Lower lobe of right lung (tissue), 2 donors: ENCODE data around the gene USP49. TPM values are rescaled to one million over a fixed set of nuclear protein-coding genes. Genes with fewer than 3 reads are reported as not detected.
A peak's percentile ranks its signal among the peaks of the same experiment; 100 is the strongest.

Experiments
- ATAC-seq, 2 donors: fragments of 200-7000 bp; cut with Tn5 transposase; one replicate each; pipeline ENCODE4 v1.9.1; 2020 to 2022; ENCODE audit warnings: mild to moderate bottlenecking in 2 of 2, moderate library complexity in 2 of 2
- DNase-seq: peaks from one replicate; pipeline ENCODE4 v3.0.0-alpha.2; 2020
- H3K27ac ChIP-seq: fragments of 200-600 bp; one replicate; pipeline ENCODE4 v1.8.0; 2022
- H3K27me3 ChIP-seq: fragments of 200-600 bp; one replicate; pipeline ENCODE4 v1.8.0; 2022; ENCODE audit warnings: low read depth
- H3K36me3 ChIP-seq: fragments of 200-600 bp; one replicate; pipeline ENCODE4 v1.8.0; 2022; ENCODE audit warnings: mild to moderate bottlenecking
- H3K4me1 ChIP-seq: fragments of 200-600 bp; one replicate; pipeline ENCODE4 v1.8.0; 2022
- H3K4me3 ChIP-seq: fragments of 200-600 bp; one replicate; pipeline ENCODE4 v1.8.0; 2022; ENCODE audit warnings: mild to moderate bottlenecking
- H3K9me3 ChIP-seq: fragments of 200-600 bp; one replicate; pipeline ENCODE4 v1.8.0; 2022
- intact Hi-C: fragments of 100-400 bp; cut with DNase I; formaldehyde crosslinking; loops from one replicate; pipeline ENCODE4 v1.11.0; 2022
- total RNA-seq: library from RNA; stranded (reverse); fragmentation: NEBNext Ultra II Directional; extraction: Animal tissue kit (Norgen Biotek cat#: 25700); gene quantifications from one replicate; pipeline ENCODE4 v1.2.1, GENCODE V29; 2021
- TF ChIP-seq, protein P1 (sequence below): fragments of 200-600 bp; IDR thresholded peaks from one replicate; pipeline ENCODE4 v1.8.0; 2022; ENCODE audit warnings: antibody characterized with exemption, mild to moderate bottlenecking
- donor health status: DM: no; HTN: yes; CAD: no; lungs with severe emphysema.

USP49 gene
- total RNA-seq, 1 donor from 2014 or later = 3.9 TPM

DNA sequence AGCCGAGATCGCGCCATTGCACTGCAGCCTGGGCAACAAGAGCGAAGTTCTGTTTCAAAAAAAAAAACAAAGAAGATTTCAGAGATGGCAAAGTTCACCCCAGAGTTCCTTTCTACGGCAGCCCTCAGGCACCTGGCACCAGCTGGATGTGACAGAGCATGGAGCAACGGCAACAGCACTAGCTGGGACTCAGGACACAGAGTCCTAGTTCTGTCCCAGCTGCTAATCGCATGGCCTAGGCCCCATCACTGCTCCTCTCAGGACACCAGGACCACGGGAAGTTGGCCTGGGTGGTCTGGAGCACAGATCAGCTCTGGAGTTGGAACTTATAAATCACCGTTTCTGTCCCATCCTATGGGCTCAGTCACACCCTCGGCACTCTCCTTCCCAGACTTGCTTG is 149.1 kb downstream of the USP49 start:
- intact Hi-C loops = no loop called here
- TF ChIP-seq, protein P1, sequence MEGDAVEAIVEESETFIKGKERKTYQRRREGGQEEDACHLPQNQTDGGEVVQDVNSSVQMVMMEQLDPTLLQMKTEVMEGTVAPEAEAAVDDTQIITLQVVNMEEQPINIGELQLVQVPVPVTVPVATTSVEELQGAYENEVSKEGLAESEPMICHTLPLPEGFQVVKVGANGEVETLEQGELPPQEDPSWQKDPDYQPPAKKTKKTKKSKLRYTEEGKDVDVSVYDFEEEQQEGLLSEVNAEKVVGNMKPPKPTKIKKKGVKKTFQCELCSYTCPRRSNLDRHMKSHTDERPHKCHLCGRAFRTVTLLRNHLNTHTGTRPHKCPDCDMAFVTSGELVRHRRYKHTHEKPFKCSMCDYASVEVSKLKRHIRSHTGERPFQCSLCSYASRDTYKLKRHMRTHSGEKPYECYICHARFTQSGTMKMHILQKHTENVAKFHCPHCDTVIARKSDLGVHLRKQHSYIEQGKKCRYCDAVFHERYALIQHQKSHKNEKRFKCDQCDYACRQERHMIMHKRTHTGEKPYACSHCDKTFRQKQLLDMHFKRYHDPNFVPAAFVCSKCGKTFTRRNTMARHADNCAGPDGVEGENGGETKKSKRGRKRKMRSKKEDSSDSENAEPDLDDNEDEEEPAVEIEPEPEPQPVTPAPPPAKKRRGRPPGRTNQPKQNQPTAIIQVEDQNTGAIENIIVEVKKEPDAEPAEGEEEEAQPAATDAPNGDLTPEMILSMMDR = no peak

DNA sequence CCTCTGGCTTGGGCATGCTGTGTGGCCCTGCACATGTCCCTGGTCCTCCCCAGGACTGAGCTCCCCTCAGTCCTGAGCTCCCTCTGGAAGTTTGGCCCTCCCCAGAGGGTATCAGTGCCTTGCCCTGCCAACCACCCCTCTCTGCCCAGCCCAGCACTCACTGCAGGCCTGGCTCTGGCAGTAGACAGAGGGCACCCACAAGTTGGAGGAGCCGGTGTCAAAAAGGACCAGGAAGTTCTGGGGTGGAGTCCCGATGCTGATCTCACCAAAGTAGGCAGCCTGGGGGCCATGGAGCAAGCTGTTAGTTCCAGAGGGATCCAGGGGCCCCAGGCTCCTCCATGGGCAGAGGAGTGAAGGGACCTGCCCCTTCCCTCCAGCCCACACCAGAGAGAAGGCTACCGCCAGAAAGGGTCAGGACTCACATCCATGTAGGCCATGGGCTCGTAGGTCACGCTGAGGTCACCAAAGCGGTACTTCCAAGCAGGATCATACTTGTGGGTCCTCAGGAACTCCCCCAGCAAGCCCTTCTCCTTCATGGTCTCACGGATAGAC is 150.9 kb downstream of the USP49 start:
- no peak overlapping the region for H3K27ac ChIP-seq
- H3K4me1 ChIP-seq = peaks cover 13% of the 10 kb centered on the region
- no peaks in the 10 kb centered on the region for H3K9me3 ChIP-seq
- H3K4me3 ChIP-seq = peak overlapping the region; percentile 27
- H3K27me3 ChIP-seq = no peaks in the 10 kb centered on the region
- intact Hi-C loops = no loop called here
- no peak for ATAC-seq
- TF ChIP-seq, protein P1 = no peak
- no peaks in the 10 kb centered on the region for H3K36me3 ChIP-seq
- peak; percentile 26 for DNase-seq

More for the DNA sequence above, 149.1 kb downstream of the USP49 start:
- H3K27ac ChIP-seq = peak overlapping the region; percentile 67
- no peaks in the 10 kb centered on the region for H3K36me3 ChIP-seq
- peak overlapping the region; percentile 22 for H3K4me3 ChIP-seq
- ATAC-seq (no peak), DNase-seq (peak; percentile 34)
- no peaks in the 10 kb centered on the region for H3K27me3 ChIP-seq
- H3K4me1 ChIP-seq = peaks cover 13% of the 10 kb centered on the region
- no peaks in the 10 kb centered on the region for H3K9me3 ChIP-seq

DNA sequence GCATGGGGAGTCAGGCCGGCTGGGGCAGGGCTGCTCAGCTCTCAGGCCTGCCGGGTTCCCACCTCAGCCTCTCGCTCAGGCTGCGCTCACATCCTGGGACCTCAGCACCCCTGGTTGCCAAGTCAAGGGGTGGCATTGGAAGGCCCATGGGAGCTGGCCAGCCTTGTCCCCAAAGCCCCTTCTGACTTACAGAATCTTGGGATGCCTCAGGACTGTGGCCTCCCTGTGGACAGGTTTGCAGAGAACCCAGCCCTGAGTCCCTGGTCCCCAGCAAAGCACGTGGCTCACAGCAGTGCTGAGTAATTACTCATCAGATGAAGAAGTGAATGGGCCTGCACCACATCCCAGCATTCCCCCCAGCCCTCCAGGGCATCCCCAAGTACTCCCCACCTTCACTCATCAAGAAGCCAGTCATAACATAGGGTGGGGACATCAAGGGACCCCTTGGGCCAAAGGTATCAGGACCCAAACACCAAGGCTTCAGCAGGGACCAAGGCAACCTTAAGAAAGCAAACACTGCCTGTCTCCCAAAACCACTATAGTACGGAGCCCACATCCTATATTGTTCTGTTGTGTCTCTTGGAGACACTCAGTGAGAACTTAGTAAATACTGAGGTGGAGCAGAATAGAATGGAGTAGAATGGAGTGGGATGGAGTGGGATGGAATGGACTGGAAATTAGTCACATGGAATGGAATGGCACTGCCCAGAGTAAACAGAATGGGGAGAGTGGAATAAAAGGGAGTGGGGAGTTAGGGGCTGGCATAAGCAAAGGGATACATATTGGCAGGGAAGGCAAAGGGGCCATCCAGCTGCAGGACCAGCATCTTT is 151.6 kb downstream of the USP49 start:
- DNase-seq (peak; percentile 31), ATAC-seq (no peak)
- Histone ChIP-seq H3K27me3 (no peaks in the 10 kb centered on the region), H3K4me3 (peak overlapping the region; percentile 27), H3K36me3 (no peaks in the 10 kb centered on the region), H3K9me3 (no peaks in the 10 kb centered on the region), H3K4me1 (peaks cover 8% of the 10 kb centered on the region), H3K27ac (no peak overlapping the region)
- intact Hi-C loops = no loop called here
- TF ChIP-seq, protein P1 = no peak

DNA sequence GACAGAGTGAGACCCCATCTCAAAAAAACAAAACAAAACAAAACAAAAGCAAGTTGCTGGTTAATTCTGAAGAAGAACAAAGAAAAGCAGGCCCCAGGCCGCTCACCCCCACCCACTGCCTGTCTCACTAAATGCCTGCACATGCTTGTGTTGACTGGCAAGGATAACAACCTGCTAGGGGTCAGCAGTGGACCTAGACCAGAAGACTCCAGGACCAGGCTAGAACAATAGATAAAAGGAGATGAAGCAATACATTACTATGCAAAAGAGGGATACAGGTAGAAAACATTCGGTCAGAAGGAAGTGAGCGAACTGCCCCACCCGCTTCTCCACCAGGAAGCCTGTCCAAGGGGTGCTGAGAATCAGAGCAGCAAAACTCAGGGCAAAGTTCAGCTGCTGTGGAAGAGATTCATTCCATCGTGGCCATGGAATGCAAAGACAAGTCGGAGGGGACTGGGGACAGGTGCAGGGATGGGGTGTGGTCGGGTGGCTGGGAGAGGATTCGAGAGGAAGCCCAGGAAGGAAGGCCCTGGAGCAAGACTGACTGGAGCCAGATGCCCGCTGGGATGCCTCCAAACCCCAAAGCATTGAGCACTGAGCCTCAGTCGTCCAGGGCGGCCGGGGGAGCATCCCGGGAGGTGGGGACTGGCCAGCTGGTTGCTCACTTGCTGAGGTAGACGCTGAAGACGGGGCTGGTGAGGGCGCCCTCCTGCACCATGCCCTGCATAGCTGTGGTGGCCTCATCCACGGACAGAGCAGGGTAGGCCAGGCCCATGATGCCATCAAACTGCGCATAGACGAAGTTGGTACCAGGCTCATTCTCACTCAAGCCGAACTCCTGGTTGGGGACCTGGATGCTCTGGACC is 153.3 kb downstream of the USP49 start:
- Histone ChIP-seq H3K9me3 (no peaks in the 10 kb centered on the region), H3K27me3 (no peaks in the 10 kb centered on the region), H3K36me3 (no peaks in the 10 kb centered on the region), H3K4me3 (no peak overlapping the region), H3K4me1 (peaks cover 3% of the 10 kb centered on the region), H3K27ac (no peak overlapping the region)
- DNase-seq = peak; percentile 43
- peak in 1 of 2 donors; percentile 3 for ATAC-seq
- intact Hi-C loops = no loop called here
- TF ChIP-seq, protein P1 = no peak

GRCh38 chr6:41740366-41741162 is 154.6 kb downstream of the USP49 start:
- no peaks in the 10 kb centered on the region for H3K9me3 ChIP-seq
- TF ChIP-seq, protein P1 = no peak
- H3K27ac ChIP-seq = no peak overlapping the region
- H3K4me3 ChIP-seq = no peak overlapping the region
- no peaks in the 10 kb centered on the region for H3K27me3 ChIP-seq
- peaks cover 6% of the 10 kb centered on the region for H3K4me1 ChIP-seq
- H3K36me3 ChIP-seq = no peaks in the 10 kb centered on the region
- peak; percentile 36 for DNase-seq
- no peak for ATAC-seq
- intact Hi-C loops = no loop called here
